Activated naive CD8-positive, alpha-beta T cell treated with anti-CD3 and anti-CD28 coated beads, Interleukin-2, amount 10 ng/mL, durations not matched to agents 7 days and 5 days (primary cell): ENCODE results near the gene LRRC40. TPM values are rescaled to one million over a fixed set of nuclear protein-coding genes. Genes with fewer than 3 reads are reported as not detected.
"Not testable (repeated sequence)": the region's sequence is repeated elsewhere in the genome, so short reads cannot be mapped to it uniquely, and the experiment has no call there.

Experiments
- ATAC-seq: fragments of 150-1000 bp; cut with Tn5 transposase; one replicate; pipeline ENCODE4 v1.10.0; 2021; ENCODE audit warnings: low read depth, moderate library complexity
- POLR2A ChIA-PET: fragments of 350-600 bp; sonication (Branson Sonifier 250); formaldehyde crosslinking; loops from one replicate; lab custom pipeline; 2021; ENCODE audit warnings: antibody characterized with exemption; lab: Charles Lee
- DNase-seq: peaks from one replicate; pipeline ENCODE4 v3.0.0; 2021
- H3K27ac Mint-ChIP-seq: one replicate; pipeline ENCODE4 v1.8.0; 2022; ENCODE audit warnings: mild to moderate bottlenecking, mixed read lengths
- H3K27me3 Mint-ChIP-seq: one replicate; pipeline ENCODE4 v1.8.0; 2022; ENCODE audit warnings: mild to moderate bottlenecking, moderate library complexity, mixed read lengths
- H3K36me3 Mint-ChIP-seq: one replicate; pipeline ENCODE4 v1.8.0; 2021; ENCODE audit warnings: mild to moderate bottlenecking, mixed read lengths
- H3K4me1 Mint-ChIP-seq: one replicate; pipeline ENCODE4 v1.8.0; 2021; ENCODE audit warnings: mixed read lengths
- H3K4me3 Mint-ChIP-seq: one replicate; pipeline ENCODE4 v1.8.0; 2022; ENCODE audit warnings: mild to moderate bottlenecking, moderate library complexity, mixed read lengths
- H3K9me3 Mint-ChIP-seq: one replicate; pipeline ENCODE4 v1.8.0; 2021; ENCODE audit warnings: mixed read lengths
- total RNA-seq, 2 experiments: library from RNA; stranded (reverse); gene quantifications; one replicate each; pipeline ENCODE4 v1.2.3, GENCODE V29; 2021

LRRC40 gene
- total RNA-seq, 2 experiments from 2014 or later, result 16.9 to 18.8 TPM

- DNase-seq (no peak), ATAC-seq (no peak)
- H3K27ac Mint-ChIP-seq, result no peak overlapping the region
- no peaks in the 10 kb centered on the region for H3K27me3 Mint-ChIP-seq
- no peak overlapping the region for H3K4me3 Mint-ChIP-seq
- H3K36me3 Mint-ChIP-seq, result peaks cover 8% of the 10 kb centered on the region
- POLR2A ChIA-PET, result no interaction called here
- no peaks in the 10 kb centered on the region for H3K9me3 Mint-ChIP-seq
- peaks cover 4% of the 10 kb centered on the region for H3K4me1 Mint-ChIP-seq
Measured at GRCh38 chr1:70195342-70195741, 10.0 kb downstream of the LRRC40 start.

- POLR2A ChIA-PET, result no interaction called here
- H3K36me3 Mint-ChIP-seq, result peaks cover 7% of the 10 kb centered on the region
- H3K27me3 Mint-ChIP-seq, result no peaks in the 10 kb centered on the region
- DNase-seq (no peak), ATAC-seq (no peak)
- H3K9me3 Mint-ChIP-seq, result no peaks in the 10 kb centered on the region
- no peak overlapping the region for H3K27ac Mint-ChIP-seq
- peaks cover 4% of the 10 kb centered on the region for H3K4me1 Mint-ChIP-seq
- no peak overlapping the region for H3K4me3 Mint-ChIP-seq
Measured at GRCh38 chr1:70194601-70195000, 10.8 kb downstream of the LRRC40 start.

- ATAC-seq, H3K27ac Mint-ChIP-seq, POLR2A ChIA-PET, H3K27me3 Mint-ChIP-seq, H3K36me3 Mint-ChIP-seq, DNase-seq, H3K4me1 Mint-ChIP-seq, H3K9me3 Mint-ChIP-seq, H3K4me3 Mint-ChIP-seq: not testable (repeated sequence)
Measured at GRCh38 chr1:70192446-70192845, 12.9 kb downstream of the LRRC40 start.

- H3K4me3 Mint-ChIP-seq, result no peak overlapping the region
- no peak overlapping the region for H3K27ac Mint-ChIP-seq
- POLR2A ChIA-PET, result interaction anchor here (1.8 kb wide), 1 partner anchor 31 kb away, joined by 4 read pairs; the partner anchor contains the start of gene SRSF11
- H3K27me3 Mint-ChIP-seq, result no peaks in the 10 kb centered on the region
- DNase-seq (no peak), ATAC-seq (no peak)
- H3K36me3 Mint-ChIP-seq, result peaks cover 12% of the 10 kb centered on the region
- H3K4me1 Mint-ChIP-seq, result peaks cover 4% of the 10 kb centered on the region
- H3K9me3 Mint-ChIP-seq, result no peaks in the 10 kb centered on the region
Measured at GRCh38 chr1:70190180-70190579, 15.2 kb downstream of the LRRC40 start.

GRCh38 chr1:70188522-70188921 lies 16.9 kb downstream of the LRRC40 start:
- POLR2A ChIA-PET, result no interaction called here
- no peaks in the 10 kb centered on the region for H3K9me3 Mint-ChIP-seq
- H3K4me3 Mint-ChIP-seq, result no peak overlapping the region
- peaks cover 13% of the 10 kb centered on the region for H3K36me3 Mint-ChIP-seq
- no peak for DNase-seq
- H3K27ac Mint-ChIP-seq, result no peak overlapping the region
- H3K27me3 Mint-ChIP-seq, result no peaks in the 10 kb centered on the region
- H3K4me1 Mint-ChIP-seq, result peaks cover 4% of the 10 kb centered on the region
- ATAC-seq, result no peak

- ATAC-seq, result not testable (repeated sequence)
Measured at GRCh38 chr1:70185181-70185580, 20.2 kb downstream of the LRRC40 start.

GRCh38 chr1:70171512-70171911 lies 33.9 kb downstream of the LRRC40 start:
- Mint-ChIP-seq H3K27me3 (no peaks in the 10 kb centered on the region), H3K4me1 (peaks cover 2% of the 10 kb centered on the region), H3K4me3 (no peak overlapping the region), H3K27ac (no peak overlapping the region), H3K9me3 (no peaks in the 10 kb centered on the region), H3K36me3 (peaks cover 21% of the 10 kb centered on the region)
- no peak for DNase-seq
- ATAC-seq, result no peak
- POLR2A ChIA-PET, result no interaction called here

More at GRCh38 chr1:70185181-70185580, 20.2 kb downstream of the LRRC40 start:
- peaks cover 16% of the 10 kb centered on the region for H3K36me3 Mint-ChIP-seq
- DNase-seq, H3K4me3 Mint-ChIP-seq, H3K4me1 Mint-ChIP-seq, POLR2A ChIA-PET, H3K9me3 Mint-ChIP-seq, H3K27me3 Mint-ChIP-seq, H3K27ac Mint-ChIP-seq: not testable (repeated sequence)

- Mint-ChIP-seq H3K27me3 (no peaks in the 10 kb centered on the region), H3K4me1 (peaks cover 4% of the 10 kb centered on the region), H3K27ac (no peak overlapping the region), H3K4me3 (no peak overlapping the region), H3K9me3 (no peaks in the 10 kb centered on the region), H3K36me3 (peaks cover 24% of the 10 kb centered on the region)
- POLR2A ChIA-PET, result no interaction called here
- DNase-seq, result no peak
- ATAC-seq, result no peak
Measured at GRCh38 chr1:70169018-70169839, 36.1 kb downstream of the LRRC40 start.

- POLR2A ChIA-PET, result no interaction called here
- no peak for ATAC-seq
- Mint-ChIP-seq H3K9me3 (no peaks in the 10 kb centered on the region), H3K4me3 (no peak overlapping the region), H3K4me1 (peaks cover 4% of the 10 kb centered on the region), H3K27me3 (no peaks in the 10 kb centered on the region), H3K27ac (no peak overlapping the region), H3K36me3 (peaks cover 24% of the 10 kb centered on the region)
- no peak for DNase-seq
Measured at GRCh38 chr1:70168283-70168682, 37.1 kb downstream of the LRRC40 start.

- DNase-seq (no peak), ATAC-seq (no peak)
- Mint-ChIP-seq H3K36me3 (peaks cover 19% of the 10 kb centered on the region), H3K4me3 (no peak overlapping the region), H3K4me1 (peaks cover 4% of the 10 kb centered on the region), H3K27me3 (no peaks in the 10 kb centered on the region), H3K27ac (no peak overlapping the region), H3K9me3 (no peaks in the 10 kb centered on the region)
- POLR2A ChIA-PET, result no interaction called here
Measured at GRCh38 chr1:70164350-70164749, 41.0 kb downstream of the LRRC40 start.

- Mint-ChIP-seq H3K27ac (no peak overlapping the region), H3K4me3 (no peak overlapping the region), H3K9me3 (no peaks in the 10 kb centered on the region), H3K4me1 (no peaks in the 10 kb centered on the region), H3K36me3 (peaks cover 9% of the 10 kb centered on the region), H3K27me3 (no peaks in the 10 kb centered on the region)
- no peak for DNase-seq
- POLR2A ChIA-PET, result no interaction called here
- ATAC-seq, result no peak
Measured at GRCh38 chr1:70156529-70157120, 48.8 kb downstream of the LRRC40 start.

- Mint-ChIP-seq H3K4me3 (no peak overlapping the region), H3K36me3 (peaks cover 9% of the 10 kb centered on the region), H3K9me3 (no peaks in the 10 kb centered on the region), H3K27ac (no peak overlapping the region), H3K27me3 (no peaks in the 10 kb centered on the region), H3K4me1 (no peaks in the 10 kb centered on the region)
- POLR2A ChIA-PET, result no interaction called here
- ATAC-seq (no peak), DNase-seq (no peak)
Measured at GRCh38 chr1:70153739-70154138, 51.6 kb downstream of the LRRC40 start.

GRCh38 chr1:70150444-70150843 lies 54.9 kb downstream of the LRRC40 start:
- H3K9me3 Mint-ChIP-seq, result no peaks in the 10 kb centered on the region

GRCh38 chr1:70146488-70146887 lies 58.9 kb downstream of the LRRC40 start:
- H3K4me3 Mint-ChIP-seq, result no peak overlapping the region
- no peaks in the 10 kb centered on the region for H3K9me3 Mint-ChIP-seq
- POLR2A ChIA-PET, result no interaction called here
- DNase-seq (no peak), ATAC-seq (no peak)
- no peak overlapping the region for H3K27ac Mint-ChIP-seq
- H3K4me1 Mint-ChIP-seq, result no peaks in the 10 kb centered on the region
- H3K36me3 Mint-ChIP-seq, result peaks cover 12% of the 10 kb centered on the region
- H3K27me3 Mint-ChIP-seq, result no peaks in the 10 kb centered on the region

More at GRCh38 chr1:70150444-70150843, 54.9 kb downstream of the LRRC40 start:
- POLR2A ChIA-PET, result no interaction called here
- ATAC-seq (no peak), DNase-seq (no peak)
- Mint-ChIP-seq H3K4me1 (no peaks in the 10 kb centered on the region), H3K27ac (no peak overlapping the region), H3K4me3 (no peak overlapping the region), H3K36me3 (peaks cover 16% of the 10 kb centered on the region), H3K27me3 (no peaks in the 10 kb centered on the region)
